Esophagus muscularis mucosa (tissue), 3 donors: ENCODE data around the gene RERE.

Experiments
- POLR2A ChIP-seq: fragments of 450-650 bp; IDR thresholded peaks from one replicate; pipeline ENCODE4 v1.6.1; 2017; ENCODE audit warnings: antibody characterized with exemption, moderate library complexity, mild to moderate bottlenecking, low read depth
- POLR2AphosphoS5 ChIP-seq, 2 donors: sonication (generic); formaldehyde crosslinking; IDR thresholded peaks; one replicate each; pipeline ENCODE4 v1.6.1; 2017; ENCODE audit warnings: antibody characterized with exemption in 2 of 2
- TF ChIP-seq, protein P1 (sequence below), 3 experiments: fragments of 200-600 bp in 2 of 3; fragments of 450-650 bp in 1 of 3; sonication (generic) in 2 of 3; IDR thresholded peaks; one replicate each; pipeline ENCODE4 v1.5.1; 2017 to 2019; ENCODE audit warnings: antibody characterized with exemption in 3 of 3, mild to moderate bottlenecking in 2 of 3, moderate library complexity in 1 of 3

DNA sequence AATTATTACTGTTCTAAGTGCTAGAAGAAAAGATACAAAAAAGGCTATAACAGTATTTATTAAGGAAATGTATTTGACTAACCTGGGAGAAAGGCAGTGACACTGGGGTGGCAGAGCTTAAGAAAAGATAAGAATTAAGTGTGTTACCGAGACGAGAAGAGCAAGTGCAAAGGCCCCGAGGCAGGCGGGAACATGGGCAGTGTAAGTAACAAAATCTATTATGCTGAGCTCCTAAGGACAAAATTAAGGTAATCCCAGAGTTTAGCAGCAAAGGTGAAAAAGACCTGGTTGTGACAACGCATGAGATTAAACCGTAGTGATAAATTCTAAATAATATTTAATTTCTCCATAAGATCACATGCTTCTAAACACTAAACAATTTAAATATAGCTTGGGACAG is 167.6 kb downstream of the RERE start:
- TF ChIP-seq, protein P1, sequence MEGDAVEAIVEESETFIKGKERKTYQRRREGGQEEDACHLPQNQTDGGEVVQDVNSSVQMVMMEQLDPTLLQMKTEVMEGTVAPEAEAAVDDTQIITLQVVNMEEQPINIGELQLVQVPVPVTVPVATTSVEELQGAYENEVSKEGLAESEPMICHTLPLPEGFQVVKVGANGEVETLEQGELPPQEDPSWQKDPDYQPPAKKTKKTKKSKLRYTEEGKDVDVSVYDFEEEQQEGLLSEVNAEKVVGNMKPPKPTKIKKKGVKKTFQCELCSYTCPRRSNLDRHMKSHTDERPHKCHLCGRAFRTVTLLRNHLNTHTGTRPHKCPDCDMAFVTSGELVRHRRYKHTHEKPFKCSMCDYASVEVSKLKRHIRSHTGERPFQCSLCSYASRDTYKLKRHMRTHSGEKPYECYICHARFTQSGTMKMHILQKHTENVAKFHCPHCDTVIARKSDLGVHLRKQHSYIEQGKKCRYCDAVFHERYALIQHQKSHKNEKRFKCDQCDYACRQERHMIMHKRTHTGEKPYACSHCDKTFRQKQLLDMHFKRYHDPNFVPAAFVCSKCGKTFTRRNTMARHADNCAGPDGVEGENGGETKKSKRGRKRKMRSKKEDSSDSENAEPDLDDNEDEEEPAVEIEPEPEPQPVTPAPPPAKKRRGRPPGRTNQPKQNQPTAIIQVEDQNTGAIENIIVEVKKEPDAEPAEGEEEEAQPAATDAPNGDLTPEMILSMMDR (IDR thresholded peaks at IDR 0.05) = no peak
- TF ChIP-seq POLR2A (no peak), POLR2AphosphoS5 (IDR thresholded peaks at IDR 0.05) (no peak)
